NCI-H2196 (cell line): Measurements from ENCODE around the gene NEUROG3.
"Not testable (repeated sequence)": the region's sequence is repeated elsewhere in the genome, so short reads cannot be mapped to it uniquely, and the experiment has no call there.

Source experiments
- DNase-seq: peaks from one replicate; lab custom pipeline; 2025; ENCODE audit not compliant: unreplicated experiment; lab: John Stamatoyannopoulos, UW

Gene NEUROG3

DNA sequence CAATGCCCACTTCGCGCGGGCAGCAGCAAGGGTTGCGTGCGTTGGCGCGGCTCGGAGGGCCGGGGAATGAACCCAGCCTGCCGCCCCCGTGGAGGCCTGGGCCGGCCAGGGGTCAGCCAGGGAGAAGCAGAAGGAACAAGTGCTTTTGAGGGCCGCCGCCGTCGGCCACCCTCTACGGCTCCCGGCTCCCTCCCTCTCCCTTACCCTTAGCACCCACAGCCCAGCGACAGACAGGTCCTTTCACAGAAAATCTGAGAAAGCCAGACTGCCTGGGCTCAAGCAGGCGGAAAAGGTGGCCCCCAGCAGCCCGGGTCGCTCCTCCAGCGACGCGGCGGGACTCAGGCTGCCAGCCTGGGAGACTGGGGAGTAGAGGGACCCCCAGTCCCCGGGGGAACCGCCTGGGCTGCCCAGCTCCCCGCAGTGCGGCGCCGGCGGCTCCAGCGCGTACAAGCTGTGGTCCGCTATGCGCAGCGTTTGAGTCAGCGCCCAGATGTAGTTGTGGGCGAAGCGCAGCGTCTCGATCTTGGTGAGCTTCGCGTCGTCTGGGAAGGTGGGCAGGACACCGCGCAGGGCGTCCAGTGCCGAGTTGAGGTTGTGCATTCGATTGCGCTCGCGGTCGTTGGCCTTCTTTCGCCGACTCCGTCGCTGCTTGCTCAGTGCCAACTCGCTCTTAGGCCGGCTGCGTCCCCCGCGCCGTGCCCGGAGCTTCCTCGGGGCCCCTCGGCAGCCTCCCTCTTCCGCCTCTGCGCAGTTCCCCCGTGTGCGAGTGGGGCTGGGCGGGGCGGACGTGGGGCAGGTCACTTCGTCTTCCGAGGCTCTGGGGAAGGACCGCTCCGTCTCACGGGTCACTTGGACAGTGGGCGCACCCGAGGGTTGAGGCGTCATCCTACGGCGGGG is 815 bp downstream of the NEUROG3 start:
- no peak for DNase-seq

DNA sequence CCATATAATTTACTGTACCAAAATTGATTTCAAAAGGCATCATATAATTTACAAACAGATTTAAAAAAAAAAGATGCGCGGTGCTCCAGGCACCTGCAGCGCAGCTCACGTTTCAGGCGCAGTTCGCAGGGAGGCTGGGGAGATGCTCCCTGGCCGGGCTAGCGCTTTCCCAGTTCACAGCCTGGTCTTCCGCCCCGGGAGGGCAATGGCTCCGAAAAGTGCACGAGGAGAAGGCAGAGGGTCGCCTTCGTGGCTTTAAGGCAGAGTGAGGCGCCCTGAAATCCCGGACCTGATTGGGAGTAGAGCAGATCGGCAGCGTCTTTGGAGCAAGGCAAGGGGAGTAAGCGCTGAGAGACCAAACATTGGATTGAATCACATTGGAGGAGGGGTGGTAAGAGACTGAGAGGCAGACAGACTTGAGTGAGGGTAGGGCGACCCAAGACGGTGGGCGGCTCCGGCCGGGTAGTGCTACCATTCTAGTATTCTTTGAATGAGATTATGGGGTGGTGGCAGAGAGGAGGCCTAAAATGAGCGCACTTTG is 1.5 kb downstream of the NEUROG3 start:
- no peak for DNase-seq

DNA sequence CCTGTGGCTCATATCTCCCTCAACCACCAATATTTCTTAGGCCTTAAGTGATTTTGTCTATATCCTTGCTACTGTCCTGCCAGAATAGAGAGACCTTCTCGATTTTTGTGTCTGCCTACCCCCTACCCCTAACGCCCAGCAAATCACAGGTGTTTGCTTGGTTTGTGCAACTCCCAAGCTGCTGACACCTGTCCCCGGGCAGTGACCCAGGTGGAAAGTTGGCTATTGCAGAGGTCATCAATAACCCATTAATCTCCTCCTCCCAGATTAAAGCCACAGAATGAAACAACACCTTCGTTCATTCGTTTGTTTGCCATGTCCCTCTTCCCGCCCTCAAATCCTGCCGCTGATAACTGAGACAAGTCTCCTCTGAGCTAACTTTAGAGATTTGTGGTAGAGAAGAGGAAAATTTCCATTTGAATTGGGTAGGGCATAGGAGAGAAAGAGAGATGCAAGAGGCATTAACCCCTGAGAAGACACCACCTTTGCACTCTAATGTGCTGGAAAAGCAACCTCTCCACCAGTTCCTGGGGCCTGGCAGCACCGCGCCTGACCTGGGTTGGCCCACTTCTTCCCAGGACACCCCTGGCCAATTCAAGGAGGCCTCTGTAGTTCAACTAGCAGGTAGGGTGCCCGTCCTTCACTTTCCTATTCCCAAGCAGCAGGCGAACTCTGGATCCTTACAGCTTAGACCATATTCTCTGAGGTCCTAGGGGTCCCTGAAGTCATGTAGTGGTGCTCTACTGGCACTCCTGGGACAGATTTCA is 3.0 kb downstream of the NEUROG3 start:
- DNase-seq = no peak

DNA sequence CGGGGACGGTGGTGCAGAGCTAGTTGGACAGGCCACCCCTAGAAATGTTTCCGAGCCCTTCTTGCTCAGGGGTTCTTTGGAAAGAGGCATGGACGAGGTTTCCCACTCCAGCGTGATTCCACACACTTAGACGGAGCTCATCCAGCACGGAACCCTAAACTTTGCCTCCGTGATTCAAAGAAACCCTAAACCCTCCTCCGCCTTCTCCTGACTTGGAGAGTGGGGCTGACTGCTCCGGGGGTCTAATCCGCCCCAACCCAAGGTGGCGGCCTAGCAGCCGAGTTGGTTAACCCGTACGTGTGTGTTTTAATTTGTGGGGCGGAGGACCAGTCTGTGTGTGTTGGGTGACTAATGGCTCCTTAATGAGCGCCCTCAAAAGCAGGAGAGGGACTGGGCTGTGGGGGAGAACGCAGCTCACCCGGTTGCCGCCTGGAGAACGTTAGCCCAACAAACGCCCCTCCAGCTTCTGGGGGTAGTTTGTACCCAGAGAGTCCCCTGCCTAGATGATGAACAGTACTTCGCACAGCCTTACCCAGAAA is 3.8 kb downstream of the NEUROG3 start:
- DNase-seq = no peak

DNA sequence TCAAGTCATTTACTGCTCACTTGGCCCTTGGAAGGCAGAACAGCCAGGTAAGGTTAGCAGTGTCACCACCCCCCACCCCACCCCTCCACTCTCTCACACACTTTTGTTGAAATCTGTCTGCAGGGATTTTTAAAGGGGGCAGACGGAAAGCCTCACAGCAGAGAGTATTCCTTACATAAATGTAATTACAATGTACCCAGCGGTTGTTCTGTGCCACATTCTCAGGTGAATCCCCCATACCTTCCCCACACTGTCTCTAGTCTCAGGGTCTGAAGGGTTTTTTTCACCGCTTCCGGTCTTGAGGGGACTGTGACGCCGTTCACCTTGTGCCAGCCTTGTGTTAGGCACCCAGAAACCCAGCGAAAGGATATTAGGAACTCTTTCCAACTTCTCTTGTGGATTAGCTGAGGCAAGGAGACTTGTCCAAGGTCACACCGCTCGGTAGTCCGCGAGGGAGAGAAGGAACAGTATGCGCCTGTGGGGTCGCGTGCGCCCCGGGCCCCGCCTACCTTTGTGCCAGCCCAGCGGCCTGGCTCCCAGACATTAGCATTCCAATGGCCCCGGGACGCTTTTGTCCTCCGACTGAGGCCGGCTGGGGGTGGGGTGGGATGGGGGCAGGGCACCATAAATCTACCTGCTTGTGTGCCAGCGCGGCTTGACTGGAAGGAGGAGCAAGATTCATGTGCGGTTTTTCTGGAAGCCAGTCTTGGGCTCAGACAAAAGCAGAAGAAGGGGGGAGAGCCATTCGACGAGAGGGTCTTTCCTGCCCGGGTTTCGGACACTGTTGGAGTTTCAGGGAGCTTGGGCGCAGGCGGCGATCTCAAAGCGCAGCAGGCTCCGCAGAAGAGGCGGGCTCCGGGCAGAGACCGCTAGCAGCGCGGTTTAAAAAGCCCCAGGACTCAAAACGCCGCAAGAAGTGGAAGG is 4.5 kb downstream of the NEUROG3 start:
- no peak for DNase-seq

DNA sequence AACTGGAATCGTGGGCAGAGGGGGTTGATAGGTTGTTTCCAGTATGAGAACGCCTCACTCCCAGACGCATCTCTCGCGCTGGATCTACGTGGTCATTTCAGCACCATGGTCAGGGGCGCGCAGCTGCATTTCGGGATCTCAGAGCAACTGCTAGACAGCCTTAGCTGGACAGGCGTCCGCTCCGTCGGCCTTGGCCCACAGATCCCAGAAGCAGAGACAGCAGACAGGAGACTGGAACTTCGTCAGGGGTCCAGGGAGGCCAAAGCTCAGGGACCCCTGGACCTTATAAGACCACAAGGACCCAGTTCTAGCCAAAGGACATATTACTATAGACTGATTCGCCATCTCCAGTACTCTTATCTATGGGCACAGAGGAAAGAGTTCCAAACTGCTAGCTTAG is 5.3 kb downstream of the NEUROG3 start:
- DNase-seq = no peak

DNA sequence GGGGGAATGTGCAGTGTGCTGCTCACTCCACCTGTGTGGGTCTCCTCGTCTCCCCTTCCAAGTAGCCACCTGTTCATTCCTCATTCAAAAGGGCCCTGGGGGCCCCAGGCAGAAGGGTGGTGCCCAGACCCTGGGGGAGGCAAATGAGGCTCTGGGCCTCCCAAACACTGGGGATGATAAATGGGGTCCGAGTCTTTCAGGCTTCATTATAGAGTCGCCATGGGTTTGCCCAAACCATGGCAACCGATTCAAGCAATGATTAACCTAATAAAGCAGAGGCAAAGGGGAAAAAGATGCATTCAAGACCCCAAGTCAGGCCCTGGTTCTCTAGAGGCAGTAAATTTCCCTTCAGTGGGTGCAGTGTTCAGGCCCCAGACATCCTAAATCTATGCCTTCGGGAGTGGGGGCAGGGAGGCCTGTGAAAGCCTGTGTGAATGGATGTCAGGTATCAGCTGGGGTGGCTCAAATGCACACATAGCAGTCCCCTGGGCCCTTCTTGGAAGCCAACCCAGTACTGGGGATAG is 10.4 kb downstream of the NEUROG3 start:
- no peak for DNase-seq

DNA sequence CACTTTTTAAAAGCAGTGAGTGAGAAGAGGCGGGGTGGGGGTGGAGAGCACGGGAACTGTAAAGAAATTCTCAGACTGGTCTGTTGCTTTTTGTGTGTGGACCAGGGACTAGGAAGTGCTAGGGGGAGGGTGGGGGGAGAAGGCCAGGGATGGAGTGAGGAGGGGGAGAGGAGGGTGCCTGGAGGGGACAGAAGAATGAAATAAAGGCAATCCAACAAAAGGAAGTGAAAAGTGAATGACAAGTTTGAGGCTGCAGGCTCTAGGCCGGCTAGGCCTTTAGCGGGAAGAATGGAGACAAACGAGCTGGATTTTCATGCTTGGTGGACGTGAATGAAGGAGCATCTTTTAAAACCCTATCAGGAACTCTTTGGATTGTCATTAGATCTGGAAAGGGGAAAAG is 13.7 kb downstream of the NEUROG3 start:
- DNase-seq = no peak

DNA sequence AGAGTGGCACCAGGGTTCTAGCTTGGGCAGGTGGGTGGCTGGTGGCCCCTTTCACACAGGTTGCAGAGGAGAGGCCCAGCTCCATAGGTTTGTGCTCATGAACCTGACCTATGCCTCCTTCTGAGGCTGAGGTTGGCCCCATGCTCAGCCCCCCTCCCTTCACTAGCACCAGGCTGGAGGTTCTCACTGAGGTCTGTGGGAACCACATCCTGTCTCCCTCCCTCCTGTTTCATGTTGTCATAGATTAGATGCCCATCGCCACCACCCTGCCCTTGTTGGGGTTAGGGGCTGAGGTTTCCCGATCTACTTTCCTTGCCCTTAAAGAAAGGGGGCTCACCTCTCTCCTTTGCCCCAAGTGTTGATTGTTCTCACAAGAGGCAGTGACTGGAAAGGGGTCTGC is 14.7 kb downstream of the NEUROG3 start:
- no peak for DNase-seq

DNA sequence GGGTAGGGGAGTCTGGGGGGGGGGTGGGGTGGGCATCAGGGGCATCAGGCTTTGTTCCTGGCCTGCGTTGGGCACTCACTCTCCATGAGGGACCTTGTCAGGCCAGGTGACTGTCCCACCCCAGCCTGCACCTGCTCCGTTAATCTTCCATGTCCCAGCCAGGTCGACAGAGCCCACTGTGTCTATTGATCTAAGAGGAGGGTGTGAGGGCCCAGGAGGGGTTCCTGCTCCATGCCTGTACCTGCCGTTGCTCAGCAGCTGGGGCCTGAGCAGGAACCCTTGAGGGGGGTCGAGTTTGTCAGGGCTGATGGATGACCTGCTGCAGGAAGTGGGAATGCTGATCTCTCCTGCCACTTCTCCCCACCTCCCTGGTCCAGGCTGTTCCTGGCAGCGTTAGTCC is 18.6 kb downstream of the NEUROG3 start:
- DNase-seq = no peak

DNA sequence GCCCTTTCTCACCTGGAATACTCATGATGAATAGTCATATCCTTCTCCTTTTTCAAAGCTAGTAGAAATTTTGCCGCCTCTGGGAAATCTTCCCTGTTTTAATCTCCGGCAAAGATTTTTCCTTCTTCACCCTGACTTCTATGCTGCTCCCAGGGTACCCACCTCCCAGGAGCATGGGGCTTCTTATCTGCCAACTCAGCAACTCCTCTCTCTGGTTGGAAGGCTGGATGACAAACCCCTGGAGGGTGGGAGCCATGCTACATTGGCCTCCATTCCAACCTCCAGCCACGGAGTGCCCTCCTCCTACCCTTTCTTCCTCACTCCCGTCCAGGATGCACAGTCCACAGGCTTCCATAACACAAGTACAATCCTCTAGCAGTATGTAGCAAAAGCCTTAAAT is 19.9 kb downstream of the NEUROG3 start:
- no peak for DNase-seq

DNA sequence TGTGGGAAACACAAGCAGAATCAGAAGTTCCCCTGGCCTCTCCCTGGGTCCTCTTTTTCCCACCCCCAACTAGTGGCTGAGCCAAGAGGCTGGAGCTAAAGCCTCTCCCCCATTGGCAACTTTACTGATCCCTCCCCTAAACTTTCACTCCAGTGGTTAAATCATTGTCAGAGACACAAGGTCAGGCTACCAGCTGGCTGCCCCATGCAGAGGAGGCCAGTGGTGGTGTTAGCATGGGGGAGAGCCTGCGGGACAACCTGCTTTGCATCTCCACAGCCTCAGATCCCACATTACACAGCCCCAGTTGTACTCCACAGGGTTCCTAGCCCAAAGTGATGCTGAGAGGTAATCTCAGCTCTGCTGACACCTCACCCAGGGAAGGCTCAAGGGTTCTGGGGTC is 21.0 kb downstream of the NEUROG3 start:
- no peak for DNase-seq

DNA sequence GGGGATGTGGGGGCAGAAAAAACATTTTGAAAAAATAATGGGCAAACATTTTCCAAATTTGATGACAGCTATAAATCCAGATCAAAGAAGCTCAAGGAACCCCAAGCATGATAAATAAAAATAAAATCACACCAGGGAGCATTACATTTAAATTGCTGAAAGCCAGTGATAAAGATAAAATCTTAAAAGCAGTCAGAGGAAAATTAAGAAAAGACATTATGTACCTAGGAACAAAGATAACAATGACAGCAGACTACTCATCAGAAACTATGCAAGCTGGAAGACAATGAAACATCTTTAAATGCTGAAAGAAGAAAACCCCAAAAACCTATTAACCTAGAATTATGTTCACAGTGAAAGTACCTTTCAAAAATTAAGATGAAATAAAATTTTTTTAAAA is 23.3 kb downstream of the NEUROG3 start:
- DNase-seq = no peak

DNA sequence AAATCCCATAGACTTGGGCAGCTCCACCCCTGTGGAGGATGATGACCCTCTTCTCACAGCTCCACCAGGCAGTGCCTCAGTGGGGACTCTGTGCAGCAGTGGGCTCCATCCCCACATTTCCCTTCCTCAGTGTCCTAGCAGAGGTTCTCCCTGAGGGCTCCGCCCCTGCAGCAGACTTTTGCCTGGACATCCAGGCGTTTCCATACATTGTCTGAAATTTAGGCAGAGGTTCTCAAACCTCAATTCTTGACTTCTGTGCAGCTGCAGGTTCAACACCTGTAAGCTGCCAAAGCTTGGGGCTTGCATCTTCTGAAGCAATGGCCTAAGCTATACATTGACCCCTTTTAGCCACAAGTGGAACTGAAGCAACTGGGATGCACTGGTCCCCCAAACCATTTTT is 31.8 kb downstream of the NEUROG3 start:
- DNase-seq = no peak

DNA sequence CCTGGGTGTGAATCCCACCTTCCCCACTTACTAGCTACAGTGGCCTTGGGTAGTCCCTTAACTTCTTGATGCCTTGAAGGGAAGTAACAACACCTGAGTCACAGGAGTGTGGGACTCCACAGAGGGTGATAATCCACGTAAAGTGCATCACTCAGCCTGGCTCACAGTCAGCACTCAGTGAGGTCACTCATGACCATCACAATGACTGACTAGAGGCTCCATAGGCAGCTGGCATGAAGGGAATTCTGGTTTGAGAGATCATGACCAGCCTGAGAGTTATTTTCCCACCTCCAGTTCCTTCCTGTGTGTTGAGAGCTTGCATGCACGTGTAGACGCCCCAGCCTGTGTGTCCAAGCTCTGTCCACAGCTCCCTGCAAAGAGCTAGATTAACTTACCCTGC is 34.8 kb downstream of the NEUROG3 start:
- DNase-seq = no peak

DNA sequence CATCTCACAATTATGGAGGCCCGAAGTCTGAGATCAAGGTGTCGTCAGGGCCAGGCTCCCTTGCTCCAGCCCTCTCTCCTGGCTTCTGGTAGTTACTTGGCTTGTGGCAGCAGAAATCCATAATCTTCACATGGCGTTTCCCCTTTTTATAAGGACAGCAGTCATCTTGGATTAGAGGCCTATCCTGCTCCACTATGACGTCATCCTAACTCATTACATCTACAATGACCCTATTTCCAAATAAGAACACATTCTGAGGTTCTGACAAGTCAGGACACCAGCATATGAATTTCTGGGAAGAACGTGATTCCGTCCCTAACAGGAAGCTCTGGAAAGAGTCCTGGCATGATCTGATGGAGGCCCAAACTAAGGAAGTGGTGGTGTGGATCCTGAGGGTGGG is 35.8 kb downstream of the NEUROG3 start:
- DNase-seq = no peak

DNA sequence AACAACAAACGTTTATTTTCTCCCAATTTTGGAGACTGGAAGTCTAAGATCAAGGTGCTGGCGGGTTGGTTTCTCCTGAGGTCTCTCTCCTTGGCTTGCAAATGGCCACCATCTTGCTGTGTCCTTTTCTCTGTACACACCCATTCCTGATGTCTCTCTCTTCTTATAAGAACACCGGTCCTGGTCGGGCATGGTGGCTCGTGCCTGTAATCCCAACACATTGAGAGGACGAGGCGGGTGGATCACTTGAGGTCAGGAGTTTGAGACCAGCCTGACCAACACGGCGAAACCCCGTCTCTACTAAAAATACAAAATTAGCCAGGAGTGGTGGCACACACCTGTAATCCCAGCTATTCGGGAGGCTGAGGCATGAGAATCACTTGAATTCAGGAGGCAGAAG is 36.7 kb downstream of the NEUROG3 start:
- not testable (repeated sequence) for DNase-seq

DNA sequence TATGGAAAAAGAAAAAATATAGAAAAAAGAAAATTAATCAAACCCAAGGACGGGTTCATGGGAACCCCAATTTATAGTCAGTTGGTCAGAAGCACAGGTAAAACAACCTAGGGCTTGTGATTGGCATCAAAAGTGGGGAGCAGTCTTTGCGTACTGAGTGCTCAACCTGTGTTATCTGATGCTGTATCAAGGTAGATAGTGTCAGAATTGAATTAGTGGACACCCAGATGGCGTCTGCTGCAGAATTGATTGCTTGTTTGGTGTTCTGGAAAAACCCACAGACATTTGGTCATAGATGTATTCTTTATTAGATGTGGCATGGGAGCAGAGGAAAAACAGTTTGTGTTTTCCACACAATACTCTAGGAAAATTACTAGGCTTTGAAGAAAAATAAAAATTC is 39.6 kb downstream of the NEUROG3 start:
- no peak for DNase-seq

DNA sequence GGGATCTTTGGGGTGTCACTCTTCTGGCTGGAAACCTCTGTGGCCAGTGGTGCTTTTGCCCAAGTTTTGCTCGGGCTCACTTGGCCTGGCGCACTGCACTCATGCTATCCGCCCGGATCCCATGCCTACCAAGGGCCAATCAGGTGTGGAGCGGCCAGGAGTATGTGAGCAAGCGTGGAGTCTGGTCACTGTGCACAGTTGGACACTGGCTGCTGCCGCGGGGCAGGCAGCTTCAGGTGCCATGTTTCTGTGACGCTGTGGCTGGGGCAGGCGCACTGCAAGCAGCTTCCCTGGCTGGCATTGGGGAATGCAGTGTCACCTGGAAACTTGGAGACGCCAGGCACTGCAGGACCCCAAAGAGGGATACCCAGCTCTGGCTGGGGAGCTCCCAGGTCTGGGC is 45.3 kb downstream of the NEUROG3 start:
- DNase-seq = no peak
